Ectodermal cell (in vitro differentiated cells): ENCODE measurements around the gene MAP7. TPM values are rescaled to one million over a fixed set of nuclear protein-coding genes. Genes with fewer than 3 reads are reported as not detected.
"Not testable (repeated sequence)": the region's sequence is repeated elsewhere in the genome, so short reads cannot be mapped to it uniquely, and the experiment has no call there.

Experiments
- H3K27ac ChIP-seq: 2 replicates; pipeline ENCODE4 v1.7.0; 2013; ENCODE audit warnings: mild to moderate bottlenecking, low read depth, low read length; ENCODE audit not compliant: insufficient read depth, poor library complexity, severe bottlenecking
- H3K27me3 ChIP-seq: 2 replicates; pipeline ENCODE4 v1.7.0; 2013; ENCODE audit warnings: mild to moderate bottlenecking, low read length; ENCODE audit not compliant: insufficient read depth, control insufficient read depth, poor library complexity, severe bottlenecking
- H3K36me3 ChIP-seq: one replicate; pipeline ENCODE4 v1.7.0; 2013; ENCODE audit warnings: low read length; ENCODE audit not compliant: control insufficient read depth, insufficient read depth
- H3K4me1 ChIP-seq: one replicate; pipeline ENCODE4 v1.7.0; 2013; ENCODE audit warnings: low read length; ENCODE audit not compliant: control insufficient read depth, insufficient read depth
- H3K4me3 ChIP-seq: 2 replicates; pipeline ENCODE4 v1.7.0; 2013; ENCODE audit warnings: low read depth, low read length, control low read depth; ENCODE audit not compliant: insufficient read depth
- H3K9me3 ChIP-seq: 2 replicates; pipeline ENCODE4 v1.7.0; 2013; ENCODE audit warnings: mild to moderate bottlenecking, low read length, moderate library complexity; ENCODE audit not compliant: control insufficient read depth
- WGBS, 2 experiments: methylation state at CpG; one replicate each; pipeline ENCODE4 v1.1.7; 2013; ENCODE audit warnings: missing lambda C conversion rate in 2 of 2; 5-methylcytosine and 5-hydroxymethylcytosine counted together
- polyA plus RNA-seq, 4 experiments: library from polyadenylated mRNA; stranded (reverse); fragments of 50-300 nt; gene quantifications; one replicate each; pipeline ENCODE4 v1.2.3, GENCODE V29; 2013

Gene MAP7
- polyA plus RNA-seq (2013, experiment 1 of 4) = 2.0 TPM
- polyA plus RNA-seq (2013, experiment 2 of 4) = 3.3 TPM
- 2.5 TPM for polyA plus RNA-seq (2013, experiment 3 of 4)
- polyA plus RNA-seq (2013, experiment 4 of 4) = 3.0 TPM

DNA sequence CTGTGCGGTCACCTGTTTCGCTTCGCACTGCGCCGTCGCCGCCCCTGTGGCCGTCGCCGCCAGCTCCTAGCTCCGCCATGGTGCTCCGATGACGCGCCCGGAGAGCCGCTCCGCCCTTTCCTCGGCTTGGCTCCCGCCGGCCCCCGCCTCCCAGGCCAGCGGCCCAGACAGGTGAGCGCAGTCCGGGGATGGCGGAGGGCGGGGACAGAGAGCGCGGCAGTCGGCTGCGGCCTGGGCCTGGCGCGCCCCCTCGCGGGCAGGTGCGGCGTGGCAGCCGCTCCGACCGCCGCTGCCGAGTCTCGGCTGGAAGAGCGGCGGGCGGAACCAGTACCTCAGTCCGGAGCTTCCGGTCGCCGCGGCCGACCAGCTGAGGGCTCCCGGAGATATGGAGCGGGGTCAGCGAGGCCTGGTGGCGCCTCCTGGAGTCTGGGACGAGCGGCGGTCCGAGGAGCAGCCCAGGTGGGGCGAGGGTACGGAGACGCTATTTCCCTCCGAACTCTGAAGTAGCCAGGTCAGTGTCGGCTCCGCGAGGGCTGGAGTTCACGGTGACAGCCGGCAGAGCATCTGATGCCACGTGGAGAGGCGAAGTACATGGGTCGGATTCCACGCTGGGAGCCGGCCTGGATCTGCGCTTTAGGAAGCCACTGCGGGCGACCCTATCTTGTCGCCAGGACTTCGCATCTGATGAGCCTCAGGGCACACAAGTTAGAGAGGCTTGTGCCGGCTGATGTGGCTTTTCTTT, at the start of gene MAP7:
MAP7 (minus strand) TSS at position 93 of the 742 bp plus-strand sequence; CDS start at position 79, 14 bp downstream.
- 1% methylated on average over 79 of the region's 79 CpGs for WGBS, 2 experiments
- no peak within 1 kb of the TSS for H3K27ac ChIP-seq

DNA sequence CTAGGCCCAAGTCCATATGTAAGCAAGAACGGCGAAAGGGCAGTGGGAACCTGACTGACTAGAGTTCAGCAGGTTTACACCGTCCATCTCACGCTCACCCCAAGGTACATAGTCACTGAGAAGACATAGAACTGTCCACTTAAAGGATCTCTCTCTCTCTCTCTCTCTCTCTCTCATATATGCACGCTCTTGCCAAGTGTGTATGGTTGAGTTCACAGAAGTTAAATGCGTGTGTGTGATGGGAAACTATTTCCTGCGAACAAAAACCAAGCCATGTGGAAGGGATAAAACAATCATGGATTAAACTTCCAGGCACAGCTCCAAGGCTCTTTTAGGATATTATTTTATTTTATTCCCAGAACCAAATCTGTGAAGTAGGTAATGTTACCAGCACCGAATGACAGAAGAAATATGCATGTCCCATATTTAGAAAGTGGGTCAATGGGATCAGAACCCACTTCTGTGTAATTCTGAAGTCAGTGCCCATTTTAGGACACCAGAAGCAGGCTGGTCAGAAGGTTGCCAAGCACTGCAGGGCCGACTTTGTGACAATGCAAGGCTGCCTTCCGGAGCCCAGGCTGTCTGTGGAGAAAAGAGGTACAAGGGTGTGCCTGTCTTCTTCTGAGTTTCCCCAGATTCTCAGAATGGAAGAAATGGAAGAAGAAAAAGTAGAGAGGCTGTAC, 49.2 kb upstream of the MAP7 start:
- Histone ChIP-seq H3K27ac (no peak overlapping the region), H3K36me3 (no peaks in the 10 kb centered on the region), H3K4me3 (no peak overlapping the region), H3K27me3 (no peaks in the 10 kb centered on the region), H3K9me3 (no peaks in the 10 kb centered on the region), H3K4me1 (no peaks in the 10 kb centered on the region)
- 93 to 96% methylated on average over 9 of the region's 10 CpGs for WGBS, 2 experiments

More for the DNA sequence above, at the start of gene MAP7:
- Histone ChIP-seq H3K27me3 (peaks cover 60% of the 10 kb centered on the region), H3K36me3 (no peaks in the 10 kb centered on the region), H3K4me3 (peak within 1 kb of the TSS; percentile 61), H3K4me1 (no peaks in the 10 kb centered on the region), H3K9me3 (no peaks in the 10 kb centered on the region)

DNA sequence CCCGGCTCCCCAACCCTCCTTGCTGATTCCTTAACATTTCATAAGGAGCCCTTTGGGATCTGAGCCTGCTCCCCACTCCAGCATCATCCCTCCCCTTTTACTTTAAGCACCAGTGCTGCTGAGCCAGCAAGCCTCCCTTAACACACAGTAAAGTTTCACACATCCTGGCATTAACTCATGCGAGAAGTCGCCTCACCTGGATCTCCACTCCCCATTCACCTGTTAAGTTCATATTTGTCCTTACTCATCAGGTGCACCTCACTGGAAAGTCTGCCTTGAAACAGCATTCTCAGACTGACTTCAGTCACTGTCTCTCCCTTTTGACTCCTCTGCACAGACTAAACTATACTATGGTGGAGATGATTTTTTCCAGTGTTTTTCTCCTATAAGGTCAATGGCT, 47.8 kb upstream of the MAP7 start:
- no peaks in the 10 kb centered on the region for H3K9me3 ChIP-seq
- H3K4me3 ChIP-seq = no peak overlapping the region
- no peaks in the 10 kb centered on the region for H3K4me1 ChIP-seq
- no peak overlapping the region for H3K27ac ChIP-seq
- H3K36me3 ChIP-seq = no peaks in the 10 kb centered on the region
- no peaks in the 10 kb centered on the region for H3K27me3 ChIP-seq
- 93 to 94% methylated on average over 3 of the region's 3 CpGs for WGBS, 2 experiments

DNA sequence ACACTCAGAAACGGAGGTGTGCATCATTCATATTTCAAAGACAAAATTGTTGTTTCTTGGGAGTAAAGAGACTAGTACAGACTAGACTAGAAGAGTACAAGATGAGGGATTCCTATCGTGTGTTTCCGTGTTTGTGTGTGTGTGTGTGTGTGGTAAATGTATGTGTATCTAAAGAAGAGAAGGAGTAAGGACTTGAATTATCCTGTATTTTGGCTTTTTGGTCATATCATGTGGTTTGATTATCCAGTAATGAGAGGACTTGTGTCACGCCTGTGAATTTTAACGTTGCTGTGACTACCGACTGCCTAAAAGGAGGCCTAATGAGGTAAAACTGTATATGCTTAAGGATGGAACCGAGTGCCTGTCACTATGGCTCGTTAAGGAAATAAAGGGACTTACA, 44.4 kb upstream of the MAP7 start:
- Histone ChIP-seq H3K9me3 (no peaks in the 10 kb centered on the region), H3K4me1 (no peaks in the 10 kb centered on the region), H3K4me3 (no peak overlapping the region), H3K36me3 (no peaks in the 10 kb centered on the region), H3K27me3 (no peaks in the 10 kb centered on the region), H3K27ac (no peak overlapping the region)
- WGBS, 2 experiments = 94 to 95% methylated on average over 8 of the region's 8 CpGs

DNA sequence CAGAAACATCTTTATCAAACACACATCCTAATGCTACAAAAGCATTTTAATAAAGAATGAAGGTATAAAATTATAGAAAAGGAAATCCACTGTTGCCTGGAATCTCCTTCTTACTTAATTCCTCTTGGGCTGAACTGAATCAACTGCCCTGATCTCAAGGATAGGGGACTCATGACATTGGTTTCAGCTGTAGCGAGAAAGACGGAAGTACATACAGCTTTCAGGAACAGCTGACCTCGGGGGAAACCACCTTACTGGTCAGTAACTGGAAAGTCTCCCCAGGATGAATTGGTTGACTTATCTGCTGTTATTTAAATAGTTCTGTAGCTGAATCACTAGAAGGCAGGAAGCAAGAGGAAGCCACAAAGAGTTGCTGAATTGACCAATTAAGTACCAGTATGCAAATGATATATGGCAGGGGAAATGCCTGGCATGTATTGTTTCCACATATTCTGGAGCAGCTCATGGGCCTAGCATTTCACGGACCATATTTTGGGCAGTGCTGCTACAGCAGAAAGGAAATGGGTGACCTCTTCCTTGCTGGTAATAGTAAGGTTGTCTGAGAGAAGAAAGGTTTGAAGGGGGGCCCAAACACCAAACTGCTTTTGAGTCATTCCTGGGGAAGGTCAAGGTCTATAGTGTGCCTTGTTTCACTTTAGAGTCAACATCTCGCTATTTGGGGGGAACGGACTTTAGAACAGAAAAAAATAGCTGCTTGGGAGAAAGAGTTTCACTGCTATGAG, 43.7 kb upstream of the MAP7 start:
- Histone ChIP-seq H3K27me3 (no peaks in the 10 kb centered on the region), H3K9me3 (no peaks in the 10 kb centered on the region), H3K27ac (no peak overlapping the region), H3K4me1 (no peaks in the 10 kb centered on the region), H3K4me3 (no peak overlapping the region), H3K36me3 (no peaks in the 10 kb centered on the region)
- WGBS, 2 experiments = 89 to 91% methylated on average over 6 of the region's 6 CpGs

- Histone ChIP-seq H3K4me3 (no peak overlapping the region), H3K27ac (no peak overlapping the region), H3K36me3 (no peaks in the 10 kb centered on the region), H3K9me3 (no peaks in the 10 kb centered on the region), H3K27me3 (no peaks in the 10 kb centered on the region), H3K4me1 (no peaks in the 10 kb centered on the region)
- 95 to 100% methylated on average over 1 of the region's 2 CpGs for WGBS, 2 experiments
Observed at GRCh38 chr6:136592930-136593673, 42.9 kb upstream of the MAP7 start.

GRCh38 chr6:136591617-136592016, 41.4 kb upstream of the MAP7 start:
- 13 to 34% methylated on average over 1 of the region's 1 CpG for WGBS, 2 experiments
- H3K27ac ChIP-seq = no peak overlapping the region
- no peaks in the 10 kb centered on the region for H3K27me3 ChIP-seq
- H3K4me1 ChIP-seq = no peaks in the 10 kb centered on the region
- H3K4me3 ChIP-seq = no peak overlapping the region
- H3K36me3 ChIP-seq = no peaks in the 10 kb centered on the region
- no peaks in the 10 kb centered on the region for H3K9me3 ChIP-seq

- H3K9me3 ChIP-seq, H3K4me3 ChIP-seq, H3K4me1 ChIP-seq, H3K27ac ChIP-seq, H3K27me3 ChIP-seq, H3K36me3 ChIP-seq: not testable (repeated sequence)
- WGBS, 2 experiments = 98 to 100% methylated on average over 2 of the region's 2 CpGs
Observed at GRCh38 chr6:136590846-136591245, 40.6 kb upstream of the MAP7 start.

DNA sequence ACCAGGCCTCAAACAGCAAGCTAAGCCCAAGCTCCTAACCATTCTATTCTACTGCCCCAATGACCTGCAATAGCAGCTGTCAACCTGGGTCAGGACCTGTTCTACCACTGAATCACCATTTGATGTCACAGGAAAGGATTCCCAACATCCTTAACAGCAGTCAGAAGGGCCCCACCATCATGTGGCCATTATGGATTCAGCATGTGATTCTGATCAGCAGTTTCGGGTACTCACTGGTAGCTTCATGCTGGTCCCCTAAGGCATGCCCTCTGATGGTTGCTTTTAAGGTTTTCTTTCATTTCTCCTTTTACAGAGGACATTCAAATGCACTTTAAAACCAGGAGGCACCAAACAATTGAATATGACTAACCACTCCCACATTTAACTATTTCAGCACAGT, 37.3 kb upstream of the MAP7 start:
- no peaks in the 10 kb centered on the region for H3K4me1 ChIP-seq
- no peak overlapping the region for H3K4me3 ChIP-seq
- no peaks in the 10 kb centered on the region for H3K36me3 ChIP-seq
- no peaks in the 10 kb centered on the region for H3K9me3 ChIP-seq
- no peaks in the 10 kb centered on the region for H3K27me3 ChIP-seq
- 87 to 91% methylated on average over 1 of the region's 1 CpG for WGBS, 2 experiments
- H3K27ac ChIP-seq = no peak overlapping the region
